ENCODE results near the gene LRRC14B. TPM values are rescaled to one million over a fixed set of nuclear protein-coding genes. Genes with fewer than 3 reads are reported as not detected.
A peak's percentile ranks its signal among the peaks of the same experiment; 100 is the strongest.

LRRC14B gene
- total and polyA plus RNA-seq, 2 of the 13 experiments (the other 11 are each of a cell fraction or from before 2014, with no cell fraction given), result not detected

GRCh38 chr5:188488-189481 lies 2.5 kb upstream of the LRRC14B start (continued):
- TF ChIP-seq, protein P1, sequence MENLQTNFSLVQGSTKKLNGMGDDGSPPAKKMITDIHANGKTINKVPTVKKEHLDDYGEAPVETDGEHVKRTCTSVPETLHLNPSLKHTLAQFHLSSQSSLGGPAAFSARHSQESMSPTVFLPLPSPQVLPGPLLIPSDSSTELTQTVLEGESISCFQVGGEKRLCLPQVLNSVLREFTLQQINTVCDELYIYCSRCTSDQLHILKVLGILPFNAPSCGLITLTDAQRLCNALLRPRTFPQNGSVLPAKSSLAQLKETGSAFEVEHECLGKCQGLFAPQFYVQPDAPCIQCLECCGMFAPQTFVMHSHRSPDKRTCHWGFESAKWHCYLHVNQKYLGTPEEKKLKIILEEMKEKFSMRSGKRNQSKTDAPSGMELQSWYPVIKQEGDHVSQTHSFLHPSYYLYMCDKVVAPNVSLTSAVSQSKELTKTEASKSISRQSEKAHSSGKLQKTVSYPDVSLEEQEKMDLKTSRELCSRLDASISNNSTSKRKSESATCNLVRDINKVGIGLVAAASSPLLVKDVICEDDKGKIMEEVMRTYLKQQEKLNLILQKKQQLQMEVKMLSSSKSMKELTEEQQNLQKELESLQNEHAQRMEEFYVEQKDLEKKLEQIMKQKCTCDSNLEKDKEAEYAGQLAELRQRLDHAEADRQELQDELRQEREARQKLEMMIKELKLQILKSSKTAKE (CRISPR knock-in tag; IDR thresholded peaks at IDR 0.05; ENCODE audit: borderline replicate concordance), result no peak; the same call in 1 of the 2 replicates
- peak; percentile 90; the same call in 1 of the 2 replicates for TF ChIP-seq ZNF607 (CRISPR knock-in tag; IDR thresholded peaks at IDR 0.05; ENCODE audit: borderline replicate concordance)
- TF ChIP-seq, protein P2, sequence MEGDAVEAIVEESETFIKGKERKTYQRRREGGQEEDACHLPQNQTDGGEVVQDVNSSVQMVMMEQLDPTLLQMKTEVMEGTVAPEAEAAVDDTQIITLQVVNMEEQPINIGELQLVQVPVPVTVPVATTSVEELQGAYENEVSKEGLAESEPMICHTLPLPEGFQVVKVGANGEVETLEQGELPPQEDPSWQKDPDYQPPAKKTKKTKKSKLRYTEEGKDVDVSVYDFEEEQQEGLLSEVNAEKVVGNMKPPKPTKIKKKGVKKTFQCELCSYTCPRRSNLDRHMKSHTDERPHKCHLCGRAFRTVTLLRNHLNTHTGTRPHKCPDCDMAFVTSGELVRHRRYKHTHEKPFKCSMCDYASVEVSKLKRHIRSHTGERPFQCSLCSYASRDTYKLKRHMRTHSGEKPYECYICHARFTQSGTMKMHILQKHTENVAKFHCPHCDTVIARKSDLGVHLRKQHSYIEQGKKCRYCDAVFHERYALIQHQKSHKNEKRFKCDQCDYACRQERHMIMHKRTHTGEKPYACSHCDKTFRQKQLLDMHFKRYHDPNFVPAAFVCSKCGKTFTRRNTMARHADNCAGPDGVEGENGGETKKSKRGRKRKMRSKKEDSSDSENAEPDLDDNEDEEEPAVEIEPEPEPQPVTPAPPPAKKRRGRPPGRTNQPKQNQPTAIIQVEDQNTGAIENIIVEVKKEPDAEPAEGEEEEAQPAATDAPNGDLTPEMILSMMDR (CRISPR knock-in tag; IDR thresholded peaks at IDR 0.05), result peak; percentile 97
- TF ChIP-seq CENPBD1 (CRISPR knock-in tag; IDR thresholded peaks at IDR 0.05; ENCODE audit: borderline replicate concordance, low read depth), result no peak
- TF ChIP-seq, protein P3, sequence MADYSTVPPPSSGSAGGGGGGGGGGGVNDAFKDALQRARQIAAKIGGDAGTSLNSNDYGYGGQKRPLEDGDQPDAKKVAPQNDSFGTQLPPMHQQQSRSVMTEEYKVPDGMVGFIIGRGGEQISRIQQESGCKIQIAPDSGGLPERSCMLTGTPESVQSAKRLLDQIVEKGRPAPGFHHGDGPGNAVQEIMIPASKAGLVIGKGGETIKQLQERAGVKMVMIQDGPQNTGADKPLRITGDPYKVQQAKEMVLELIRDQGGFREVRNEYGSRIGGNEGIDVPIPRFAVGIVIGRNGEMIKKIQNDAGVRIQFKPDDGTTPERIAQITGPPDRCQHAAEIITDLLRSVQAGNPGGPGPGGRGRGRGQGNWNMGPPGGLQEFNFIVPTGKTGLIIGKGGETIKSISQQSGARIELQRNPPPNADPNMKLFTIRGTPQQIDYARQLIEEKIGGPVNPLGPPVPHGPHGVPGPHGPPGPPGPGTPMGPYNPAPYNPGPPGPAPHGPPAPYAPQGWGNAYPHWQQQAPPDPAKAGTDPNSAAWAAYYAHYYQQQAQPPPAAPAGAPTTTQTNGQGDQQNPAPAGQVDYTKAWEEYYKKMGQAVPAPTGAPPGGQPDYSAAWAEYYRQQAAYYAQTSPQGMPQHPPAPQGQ (CRISPR knock-in tag; IDR thresholded peaks at IDR 0.05; ENCODE audit: borderline replicate concordance), result no peak
- peak; percentile 55; the same call in 1 of the 2 replicates for TF ChIP-seq HDAC2 (CRISPR knock-in tag; IDR thresholded peaks at IDR 0.05)
- TF ChIP-seq, protein P4, sequence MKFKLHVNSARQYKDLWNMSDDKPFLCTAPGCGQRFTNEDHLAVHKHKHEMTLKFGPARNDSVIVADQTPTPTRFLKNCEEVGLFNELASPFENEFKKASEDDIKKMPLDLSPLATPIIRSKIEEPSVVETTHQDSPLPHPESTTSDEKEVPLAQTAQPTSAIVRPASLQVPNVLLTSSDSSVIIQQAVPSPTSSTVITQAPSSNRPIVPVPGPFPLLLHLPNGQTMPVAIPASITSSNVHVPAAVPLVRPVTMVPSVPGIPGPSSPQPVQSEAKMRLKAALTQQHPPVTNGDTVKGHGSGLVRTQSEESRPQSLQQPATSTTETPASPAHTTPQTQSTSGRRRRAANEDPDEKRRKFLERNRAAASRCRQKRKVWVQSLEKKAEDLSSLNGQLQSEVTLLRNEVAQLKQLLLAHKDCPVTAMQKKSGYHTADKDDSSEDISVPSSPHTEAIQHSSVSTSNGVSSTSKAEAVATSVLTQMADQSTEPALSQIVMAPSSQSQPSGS (CRISPR knock-in tag; IDR thresholded peaks at IDR 0.05), result no peak
- TF ChIP-seq, protein P5, sequence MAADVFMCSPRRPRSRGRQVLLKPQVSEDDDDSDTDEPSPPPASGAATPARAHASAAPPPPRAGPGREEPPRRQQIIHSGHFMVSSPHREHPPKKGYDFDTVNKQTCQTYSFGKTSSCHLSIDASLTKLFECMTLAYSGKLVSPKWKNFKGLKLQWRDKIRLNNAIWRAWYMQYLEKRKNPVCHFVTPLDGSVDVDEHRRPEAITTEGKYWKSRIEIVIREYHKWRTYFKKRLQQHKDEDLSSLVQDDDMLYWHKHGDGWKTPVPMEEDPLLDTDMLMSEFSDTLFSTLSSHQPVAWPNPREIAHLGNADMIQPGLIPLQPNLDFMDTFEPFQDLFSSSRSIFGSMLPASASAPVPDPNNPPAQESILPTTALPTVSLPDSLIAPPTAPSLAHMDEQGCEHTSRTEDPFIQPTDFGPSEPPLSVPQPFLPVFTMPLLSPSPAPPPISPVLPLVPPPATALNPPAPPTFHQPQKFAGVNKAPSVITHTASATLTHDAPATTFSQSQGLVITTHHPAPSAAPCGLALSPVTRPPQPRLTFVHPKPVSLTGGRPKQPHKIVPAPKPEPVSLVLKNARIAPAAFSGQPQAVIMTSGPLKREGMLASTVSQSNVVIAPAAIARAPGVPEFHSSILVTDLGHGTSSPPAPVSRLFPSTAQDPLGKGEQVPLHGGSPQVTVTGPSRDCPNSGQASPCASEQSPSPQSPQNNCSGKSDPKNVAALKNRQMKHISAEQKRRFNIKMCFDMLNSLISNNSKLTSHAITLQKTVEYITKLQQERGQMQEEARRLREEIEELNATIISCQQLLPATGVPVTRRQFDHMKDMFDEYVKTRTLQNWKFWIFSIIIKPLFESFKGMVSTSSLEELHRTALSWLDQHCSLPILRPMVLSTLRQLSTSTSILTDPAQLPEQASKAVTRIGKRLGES (CRISPR knock-in tag; IDR thresholded peaks at IDR 0.05; ENCODE audit: borderline replicate concordance), result no peak
- peak; percentile 88; the same call in 1 of the 2 replicates for TF ChIP-seq SIX1 (CRISPR knock-in tag; IDR thresholded peaks at IDR 0.05; ENCODE audit: borderline replicate concordance)
- TF ChIP-seq AHR (CRISPR knock-in tag; IDR thresholded peaks at IDR 0.05), result peak; percentile 61; the same call in 1 of the 2 replicates
- TF ChIP-seq BCL3 (CRISPR knock-in tag; IDR thresholded peaks at IDR 0.05), result 0 out of 2 replicates have a peak, but pooled peaks have one; percentile 58
- 0 out of 2 replicates have a peak, but pooled peaks have one; percentile 31 for TF ChIP-seq RXRA (CRISPR knock-in tag; IDR thresholded peaks at IDR 0.05)
